HCT116 (cell line): Measurements from ENCODE around the gene SDK2. TPM values are rescaled to one million over a fixed set of nuclear protein-coding genes. Genes with fewer than 3 reads are reported as not detected.

Source experiments
- ATAC-seq: fragments of 200-7000 bp; cut with Tn5 transposase; 2 replicates; pipeline ENCODE4 v1.9.1; 2020; ENCODE audit warnings: mild to moderate bottlenecking, moderate library complexity
- BruUV-seq: library from RNA; stranded (reverse); fragments of 400-500 nt; replicated peaks from 2 replicates; lab custom pipeline; 2021; lab: Mats Ljungman, UMichigan
- CTCF ChIA-PET: fragments of 300-600 bp; sonication (Branson Sonifier 250); formaldehyde crosslinking; loops from one replicate; lab custom pipeline; 2021; ENCODE audit warnings: antibody characterized with exemption; lab: Charles Lee
- POLR2A ChIA-PET: fragments of 300-600, 350-600 bp; sonication (Branson Sonifier 250); formaldehyde crosslinking; loops from one replicate; lab custom pipeline; 2021; ENCODE audit warnings: antibody characterized with exemption; lab: Charles Lee
- RAD21 ChIA-PET, 2 experiments: fragments of 300-600 bp; sonication (Branson Sonifier 250); formaldehyde crosslinking; loops; one replicate each; lab custom pipeline; 2023; ENCODE audit warnings: low total read pairs in 2 of 2; ENCODE audit not compliant: uncharacterized antibody in 2 of 2, unreplicated experiment in 2 of 2, low non-redundant PET in 1 of 2; lab: Charles Lee
- DNase-seq: peaks from one replicate; pipeline ENCODE4 v3.0.0-alpha.2; 2010; ENCODE audit warnings: low read depth, low spot score
- H2AFZ ChIP-seq: fragments of 200-600 bp; shearing (Covaris generic), sonication (generic); 2 replicates; pipeline ENCODE4 v1.6.1; 2017; ENCODE audit warnings: low read depth, mixed run types, mixed read lengths, antibody characterized with exemption, low read length; ENCODE audit not compliant: poor library complexity, severe bottlenecking
- H3K27ac ChIP-seq: 2 replicates; pipeline ENCODE4 v1.5.1; 2012; ENCODE audit warnings: low read depth, low read length
- H3K27me3 ChIP-seq: fragments of 200-600 bp; sonication (generic); 2 replicates; pipeline ENCODE4 v1.6.1; 2016; ENCODE audit warnings: mixed run types, low read length, mixed read lengths; ENCODE audit not compliant: insufficient read depth
- H3K36me3 ChIP-seq, 2 experiments: fragments of 200-500 bp in 1 of 2; fragments of 200-600 bp in 1 of 2; sonication (Bioruptor generic) in 1 of 2; sonication (generic) in 1 of 2; 2 replicates each; pipeline versions ENCODE4 v1.5.1 to v1.6.1; 2014 to 2016; ENCODE audit warnings: low read length in 2 of 2, inconsistent platforms in 1 of 2, mixed read lengths in 1 of 2, mixed run types in 1 of 2; ENCODE audit not compliant: insufficient read depth in 2 of 2, control insufficient read depth in 1 of 2
- H3K4me1 ChIP-seq, 2 experiments: fragments of 200-600 bp in 1 of 2; sonication (generic) in 1 of 2; 2 replicates each; pipeline versions ENCODE4 v1.5.1 to v1.6.1; 2012 to 2017; ENCODE audit warnings: low read length in 2 of 2, inconsistent platforms in 1 of 2, mild to moderate bottlenecking in 1 of 2, mixed read lengths in 1 of 2, mixed run types in 1 of 2, moderate library complexity in 1 of 2; ENCODE audit not compliant: insufficient read depth in 2 of 2, control insufficient read depth in 1 of 2
- H3K4me2 ChIP-seq: fragments of 200-600 bp; sonication (generic); 2 replicates; pipeline ENCODE4 v1.6.1; 2017; ENCODE audit warnings: mixed run types, low read length, mixed read lengths
- H3K4me3 ChIP-seq, 2 experiments: fragments of 200-600 bp in 1 of 2; sonication (generic) in 1 of 2; replicated peaks in 1 of 2; 2 replicates each; pipeline ENCODE4 v1.5.1; 2011 to 2016; ENCODE audit warnings: low read length in 2 of 2, control low read depth in 1 of 2, low read depth in 1 of 2, mild to moderate bottlenecking in 1 of 2, mixed read lengths in 1 of 2, mixed run types in 1 of 2
- H3K79me2 ChIP-seq: fragments of 200-600 bp; sonication (generic); 2 replicates; pipeline ENCODE4 v1.6.1; 2017; ENCODE audit warnings: mild to moderate bottlenecking, mixed run types, low read length, moderate library complexity, mixed read lengths; ENCODE audit not compliant: insufficient read depth
- H3K9ac ChIP-seq: fragments of 200-600 bp; sonication (generic); 2 replicates; pipeline ENCODE4 v1.6.1; 2016; ENCODE audit warnings: low read length, mixed read lengths
- H3K9me2 ChIP-seq: fragments of 200-600 bp; sonication (generic), shearing (Covaris generic); 2 replicates; pipeline ENCODE4 v1.6.1; 2017; ENCODE audit warnings: mixed run types, mild to moderate bottlenecking, moderate library complexity; ENCODE audit not compliant: insufficient read depth
- H3K9me3 ChIP-seq, 2 experiments: fragments of 200-500 bp in 1 of 2; fragments of 200-600 bp in 1 of 2; sonication (Bioruptor generic) in 1 of 2; sonication (generic) in 1 of 2; 2 replicates each; pipeline ENCODE4 v1.6.1; 2014 to 2017; ENCODE audit warnings: low read length in 2 of 2, mixed read lengths in 2 of 2, inconsistent platforms in 1 of 2, low read depth in 1 of 2, mild to moderate bottlenecking in 1 of 2, mixed run types in 1 of 2, moderate library complexity in 1 of 2; ENCODE audit not compliant: control insufficient read depth in 1 of 2, insufficient read depth in 1 of 2
- H4K20me1 ChIP-seq: fragments of 200-600 bp; sonication (generic), shearing (Covaris generic); 2 replicates; pipeline ENCODE4 v1.6.1; 2017; ENCODE audit warnings: mixed run types, mild to moderate bottlenecking, moderate library complexity; ENCODE audit not compliant: insufficient read depth
- ATF3 ChIP-seq: IDR thresholded peaks from 2 replicates; pipeline ENCODE4 v1.6.1; 2012
- CBX3 ChIP-seq: IDR thresholded peaks from 2 replicates; pipeline ENCODE4 v1.6.1; 2012; ENCODE audit warnings: low read depth
- CEBPB ChIP-seq: IDR thresholded peaks from 2 replicates; pipeline ENCODE4 v1.6.1; 2012; ENCODE audit warnings: low read depth
- ELF1 ChIP-seq: IDR thresholded peaks from 2 replicates; pipeline ENCODE4 v1.6.1; 2012; ENCODE audit warnings: low read depth, borderline replicate concordance
- EZH2phosphoT487 ChIP-seq: fragments of 200-600 bp; IDR thresholded peaks from 2 replicates; pipeline ENCODE4 v1.6.1; 2018; ENCODE audit warnings: antibody characterized with exemption, borderline replicate concordance
- FOSL1 ChIP-seq: IDR thresholded peaks from 2 replicates; pipeline ENCODE4 v1.6.1; 2012; ENCODE audit warnings: low read depth
- JUND ChIP-seq: IDR thresholded peaks from 2 replicates; pipeline ENCODE4 v1.6.1; 2012
- POLR2A ChIP-seq: IDR thresholded peaks from 2 replicates; pipeline ENCODE4 v1.7.0; 2011; ENCODE audit warnings: borderline replicate concordance; ENCODE audit not compliant: insufficient read depth, insufficient read length; ENCODE audit errors: extremely low read depth
- RAD21 ChIP-seq: IDR thresholded peaks from 2 replicates; pipeline ENCODE4 v1.6.1; 2012; ENCODE audit warnings: low read depth, mild to moderate bottlenecking
- SIN3A ChIP-seq: IDR thresholded peaks from 2 replicates; pipeline ENCODE4 v1.6.1; 2012; ENCODE audit warnings: low read depth
- SRF ChIP-seq: IDR thresholded peaks from 2 replicates; pipeline ENCODE4 v1.6.1; 2012; ENCODE audit warnings: low read depth
- TCF7L2 ChIP-seq: IDR thresholded peaks from 2 replicates; pipeline ENCODE4 v1.7.0; 2011; ENCODE audit warnings: borderline replicate concordance, inconsistent platforms; ENCODE audit not compliant: insufficient read depth, insufficient read length; ENCODE audit errors: extremely low read depth
- intact Hi-C: fragments of 100-400 bp; cut with micrococcal nuclease; formaldehyde crosslinking; loops from 2 replicates; pipeline ENCODE4 v1.10.0; 2022
- total RNA-seq: library from RNA; stranded (reverse); gene quantifications from one replicate; pipeline ENCODE4 v1.2.1, GENCODE V29; 2021; ENCODE audit not compliant: unreplicated experiment

The SDK2 gene
- total RNA-seq, 1 experiment from 2014 or later, result 0.10 TPM

GRCh38 chr17:73489991-73490390 lies 154.3 kb downstream of the SDK2 start:
- H2AFZ ChIP-seq, result no peak overlapping the region
- no peaks in the 10 kb centered on the region for H3K36me3 ChIP-seq
- ChIA-PET POLR2A (no interaction called here), RAD21 (no interaction called here), CTCF (no interaction called here)
- H3K27me3 ChIP-seq, result peaks cover 12% of the 10 kb centered on the region
- no peak overlapping the region for H3K4me3 ChIP-seq
- no peak overlapping the region for H3K27ac ChIP-seq
- BruUV-seq, result no TSS peak
- H3K4me2 ChIP-seq, result no peak overlapping the region
- H3K4me1 ChIP-seq, result no peaks in the 10 kb centered on the region
- no peaks in the 10 kb centered on the region for H3K9me2 ChIP-seq
- no peak for ATAC-seq
- intact Hi-C loops, result no loop called here
- H3K9me3 ChIP-seq, result peaks cover 5 to 9% of the 10 kb centered on the region in 2 experiments; a peak in 2 of 4 replicates
- no peak overlapping the region for H3K9ac ChIP-seq
- TF ChIP-seq POLR2A (no peak), JUND (no peak), CBX3 (no peak), SIN3A (no peak), TCF7L2 (no peak), CEBPB (no peak), FOSL1 (no peak), ATF3 (no peak)
- H4K20me1 ChIP-seq, result no peaks in the 10 kb centered on the region
- no peaks in the 10 kb centered on the region for H3K79me2 ChIP-seq
- DNase-seq, result no peak

- DNase-seq (no peak), ATAC-seq (0 out of 2 replicates have a peak, but pooled peaks have one; percentile 37)
- no TSS peak for BruUV-seq
- Histone ChIP-seq H3K9me3 (peaks cover 11% of the 10 kb centered on the region in 2 experiments; a peak in 2 of 4 replicates), H3K4me3 (no peak overlapping the region), H3K27me3 (peaks cover 6% of the 10 kb centered on the region; the same call in 1 of the 2 replicates), H3K36me3 (no peaks in the 10 kb centered on the region), H3K9ac (no peak overlapping the region), H4K20me1 (no peaks in the 10 kb centered on the region), H3K79me2 (no peaks in the 10 kb centered on the region), H2AFZ (no peak overlapping the region), H3K4me2 (no peak overlapping the region), H3K27ac (no peak overlapping the region), H3K9me2 (no peaks in the 10 kb centered on the region), H3K4me1 (no peaks in the 10 kb centered on the region)
- ChIA-PET CTCF (no interaction called here), POLR2A (no interaction called here), RAD21 (no interaction called here)
- TF ChIP-seq ELF1 (no peak), SRF (no peak), RAD21 (no peak), EZH2phosphoT487 (no peak)
- intact Hi-C loops, result no loop called here
These were observed 154.9 kb downstream of the SDK2 start for GRCh38 chr17:73489333-73489732.
